HG03097 (cell line): ENCODE data around the gene POLE4.

ENCODE experiments used
- ATAC-seq: cut with Tn5 transposase; IDR thresholded peaks from one replicate; pipeline ENCODE4 v1.9.1; 2021; ENCODE audit not compliant: unreplicated experiment, low FRiP score

POLE4 gene

DNA sequence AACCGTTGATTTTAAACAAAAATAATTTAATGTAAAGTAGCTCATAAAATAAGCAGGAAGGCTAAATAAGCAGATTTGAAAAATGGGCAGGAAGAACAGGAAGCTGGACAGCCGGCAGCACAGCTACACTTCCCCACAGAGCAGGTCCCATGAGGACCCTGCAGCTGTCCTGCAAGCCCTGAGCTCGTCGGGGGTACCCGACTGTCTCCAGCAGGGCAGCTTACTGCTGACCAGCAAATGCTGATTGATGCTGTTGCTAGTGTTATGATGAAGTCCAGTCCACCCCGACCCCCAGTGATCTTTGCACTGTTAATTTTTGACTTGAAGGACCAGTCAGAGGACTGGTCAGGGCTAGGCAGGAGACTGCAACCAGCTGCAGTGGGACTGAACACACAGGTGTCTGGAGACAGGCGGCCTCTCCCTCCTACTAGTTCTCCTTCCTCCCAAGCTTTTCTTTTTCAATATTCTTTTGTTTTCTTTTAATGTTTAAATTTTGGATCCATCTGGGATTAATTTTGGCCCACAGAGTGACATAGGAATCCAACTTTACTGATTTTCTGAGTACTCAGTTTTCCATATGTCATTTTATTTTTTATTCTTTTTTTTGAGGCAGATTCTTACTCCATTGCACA lies 27.7 kb downstream of the POLE4 start:
- no peak for ATAC-seq

DNA sequence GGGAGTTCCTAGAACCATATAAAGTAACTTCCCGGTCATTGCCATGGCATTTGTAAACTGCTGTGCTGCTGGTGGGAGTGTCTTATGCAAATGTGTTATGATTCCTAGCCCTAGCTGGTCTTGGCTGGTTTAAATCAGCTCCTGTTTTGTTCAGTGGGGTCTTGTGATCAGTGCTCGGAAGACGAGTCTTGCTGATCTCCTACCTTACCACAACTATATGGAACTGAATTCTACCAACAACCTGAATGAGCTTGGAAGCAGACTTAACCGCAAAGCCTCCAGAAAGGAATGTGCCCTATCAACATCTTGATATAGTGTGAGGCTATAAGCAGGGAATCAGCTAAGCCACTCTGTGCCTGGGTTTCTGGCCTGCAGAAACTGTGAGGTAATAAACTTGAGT lies 33.5 kb downstream of the POLE4 start:
- ATAC-seq, result no peak

DNA sequence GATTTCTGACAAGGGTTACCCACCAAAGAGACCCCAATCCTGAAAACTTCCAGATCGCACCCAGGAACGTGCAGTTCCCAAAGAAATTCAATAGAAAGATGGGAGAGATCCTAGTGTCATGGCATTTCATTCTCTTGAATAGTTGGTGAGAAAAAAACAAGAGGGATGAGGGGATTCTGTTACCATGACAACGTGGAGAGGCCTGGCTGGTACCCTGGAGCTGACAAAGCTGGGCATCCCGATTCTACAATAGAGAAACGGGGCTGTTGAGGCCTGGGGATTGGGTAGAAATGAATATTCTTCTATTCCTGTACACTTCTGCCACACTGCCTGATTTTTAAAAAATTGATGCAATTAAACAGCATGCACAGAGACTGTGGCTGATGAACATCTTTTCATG lies 41.0 kb downstream of the POLE4 start:
- no peak for ATAC-seq

DNA sequence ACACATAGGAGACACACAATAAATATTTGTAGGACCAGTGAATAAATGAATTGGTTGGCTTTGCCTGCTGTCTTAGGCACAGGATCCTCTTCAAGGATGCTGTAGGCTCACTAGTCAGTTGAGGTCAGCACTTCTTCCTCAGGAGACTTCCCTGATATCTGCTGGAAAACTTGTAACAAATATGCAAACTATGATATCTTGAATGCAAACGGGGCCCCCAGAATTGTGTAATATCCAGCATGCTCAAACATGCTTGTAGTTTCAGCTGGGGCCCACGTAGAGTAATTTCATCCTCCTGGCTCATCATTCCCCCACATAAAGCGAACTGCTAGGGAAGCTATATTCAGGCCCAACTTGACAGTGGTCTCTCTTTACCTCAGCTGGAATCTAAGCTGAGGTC lies 43.6 kb downstream of the POLE4 start:
- no peak for ATAC-seq

DNA sequence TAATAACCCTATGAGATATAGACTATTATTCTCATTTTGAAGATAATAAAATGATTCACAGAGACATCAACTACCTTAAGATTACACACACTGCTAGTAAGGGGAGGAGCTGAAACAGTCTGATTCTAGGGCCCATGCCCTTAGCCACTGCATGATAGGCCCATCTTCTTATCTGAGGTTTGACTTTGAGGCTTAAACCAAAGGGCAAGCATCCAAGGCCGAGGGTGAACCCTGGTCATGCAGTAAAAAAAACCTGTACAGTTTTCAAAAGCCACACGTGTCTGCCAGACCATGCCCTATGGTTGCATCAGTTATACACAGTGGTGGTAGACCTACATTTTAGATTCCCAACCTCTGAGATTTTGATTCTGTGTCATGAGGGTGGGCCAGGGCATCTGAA lies 44.8 kb downstream of the POLE4 start:
- ATAC-seq, result no peak

DNA sequence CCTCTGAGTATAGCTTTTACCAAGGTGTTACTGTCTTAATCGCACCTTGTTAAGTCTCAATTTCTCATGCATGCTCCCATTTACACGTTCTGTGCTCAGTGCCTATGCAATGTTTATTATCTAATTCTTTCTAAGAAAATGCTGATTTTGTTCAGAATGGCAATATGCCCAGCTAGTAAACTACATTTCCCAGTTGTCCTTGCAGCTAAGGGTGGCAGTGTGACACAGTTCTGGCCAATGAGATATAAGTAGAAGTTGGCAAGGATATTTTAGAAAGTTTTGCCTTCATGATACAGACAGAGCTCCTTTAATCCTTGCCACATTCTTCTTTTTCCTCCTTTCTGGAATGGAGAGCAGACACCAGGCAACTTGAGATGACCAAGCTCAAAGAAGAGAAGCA lies 45.3 kb downstream of the POLE4 start:
- ATAC-seq, result no peak

DNA sequence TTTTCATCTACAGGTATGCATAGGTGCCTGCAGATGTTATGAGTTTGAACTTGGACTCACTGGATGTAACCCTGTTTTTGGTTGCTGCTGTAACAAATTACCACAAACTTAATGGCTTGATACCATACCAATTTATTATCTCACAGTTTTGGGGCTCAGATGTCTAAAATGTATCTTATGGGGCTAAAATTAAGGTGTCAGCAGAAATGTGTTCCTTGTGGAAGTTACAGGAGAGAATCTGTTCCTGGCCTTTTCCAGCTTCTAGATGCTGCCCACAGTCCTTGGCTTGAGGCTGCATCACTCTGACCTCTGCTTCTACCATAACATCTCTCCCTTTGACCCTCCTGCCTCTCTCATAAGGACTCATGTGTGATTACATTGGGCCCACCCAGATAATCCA lies 47.6 kb downstream of the POLE4 start:
- no peak for ATAC-seq

DNA sequence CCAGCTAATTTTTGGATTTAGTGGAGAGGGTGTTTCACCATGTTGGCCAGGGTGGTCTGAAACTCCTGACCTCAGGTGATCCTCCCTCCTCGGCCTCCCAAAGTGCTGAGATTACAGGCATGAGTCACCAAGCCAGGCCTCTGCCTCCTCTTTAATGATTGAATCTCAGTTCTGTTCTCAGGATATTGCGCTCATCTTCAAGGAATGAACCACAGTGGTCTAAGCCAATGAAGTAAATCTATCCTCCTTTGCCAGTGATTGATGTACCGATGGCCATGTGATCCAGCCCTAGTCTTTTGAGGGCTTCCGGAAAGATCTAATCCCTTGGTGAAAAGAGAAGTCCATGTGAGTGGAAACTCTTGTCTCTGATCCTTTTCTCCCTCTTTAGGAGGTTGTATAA lies 48.6 kb downstream of the POLE4 start:
- no peak for ATAC-seq

DNA sequence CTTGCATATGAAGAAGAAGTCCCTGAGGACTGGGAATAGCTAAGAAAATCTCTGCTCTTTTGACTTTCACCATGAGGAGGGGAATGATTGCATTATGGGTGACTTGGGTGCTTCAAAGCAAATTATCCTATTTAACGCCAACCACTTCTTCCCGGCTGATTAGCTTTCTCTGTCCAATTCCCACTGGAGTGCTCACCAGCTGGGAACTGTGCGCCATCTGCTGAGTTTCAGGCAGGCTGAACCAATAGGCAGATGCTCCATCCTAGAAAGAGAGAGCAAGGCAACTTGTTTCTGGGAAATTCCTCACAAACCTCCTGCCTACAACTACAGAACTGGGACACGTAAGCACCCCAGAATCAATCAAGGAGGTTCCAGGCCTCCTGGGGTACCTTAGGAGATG lies 49.4 kb downstream of the POLE4 start:
- no peak for ATAC-seq

DNA sequence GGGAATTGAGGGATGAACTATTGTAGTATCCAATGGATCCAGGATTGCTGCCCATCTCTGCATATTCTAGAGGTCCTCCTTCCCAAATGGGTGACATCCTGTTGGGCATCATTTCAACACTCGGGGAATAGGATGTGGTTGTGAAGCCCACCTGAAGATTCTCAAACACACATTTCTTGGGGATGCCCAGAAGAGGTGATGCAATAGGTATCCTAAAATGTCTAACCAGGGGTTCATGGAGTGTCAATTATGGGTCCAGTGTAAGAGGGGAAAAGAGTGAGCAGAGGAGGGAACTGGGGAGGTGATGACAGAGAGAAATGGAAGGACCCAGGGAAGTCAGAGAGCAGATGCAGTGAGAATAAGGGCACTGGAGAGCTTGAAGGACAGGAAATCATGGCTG lies 52.1 kb downstream of the POLE4 start:
- no peak for ATAC-seq

DNA sequence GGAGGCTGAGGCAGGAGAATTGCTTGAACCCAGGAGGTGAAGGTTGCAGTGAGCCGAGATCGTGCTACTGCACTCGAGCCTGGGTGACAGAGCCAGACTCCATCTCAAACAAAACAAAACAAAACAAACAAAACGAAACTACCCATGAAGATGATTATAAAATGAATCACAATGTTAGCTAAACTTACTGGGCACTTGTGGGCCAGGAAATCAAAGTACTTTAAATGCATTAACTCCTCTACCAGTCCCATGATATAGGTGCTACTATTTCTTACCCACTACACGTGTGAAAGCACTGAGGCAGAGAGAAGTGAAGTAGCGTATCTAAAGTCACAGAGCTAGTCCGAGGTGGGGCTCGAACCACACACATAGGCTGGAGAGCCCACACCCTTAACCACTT lies 53.6 kb downstream of the POLE4 start:
- ATAC-seq, result no peak

DNA sequence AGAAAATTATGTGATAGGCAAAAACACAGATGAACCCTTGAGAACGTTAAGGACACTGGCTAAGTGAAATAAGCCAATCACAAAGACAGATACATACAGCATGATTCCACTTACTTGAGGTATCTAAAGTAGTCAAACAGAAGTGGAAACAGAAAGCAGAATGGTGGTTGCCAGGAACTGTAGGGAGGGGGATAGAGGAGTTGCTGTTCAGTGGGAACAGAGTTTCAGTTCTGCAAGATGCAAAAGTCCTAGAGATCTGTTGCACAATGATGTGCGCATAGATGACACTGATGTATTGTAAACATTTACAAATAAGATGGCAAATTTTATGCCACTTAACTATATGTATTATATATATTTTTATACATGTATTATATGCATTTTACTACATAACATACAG lies 59.7 kb downstream of the POLE4 start:
- ATAC-seq, result no peak
